ENCODE data around the gene HSPG2. TPM values are rescaled to one million over a fixed set of nuclear protein-coding genes. Genes with fewer than 3 reads are reported as not detected.
A peak's percentile ranks its signal among the peaks of the same experiment; 100 is the strongest.

HSPG2 gene
- total and polyA plus RNA-seq, 5 donors from 2014 or later, result 0.05 to 3.2 (median 0.17) TPM; not detected in 1

DNA sequence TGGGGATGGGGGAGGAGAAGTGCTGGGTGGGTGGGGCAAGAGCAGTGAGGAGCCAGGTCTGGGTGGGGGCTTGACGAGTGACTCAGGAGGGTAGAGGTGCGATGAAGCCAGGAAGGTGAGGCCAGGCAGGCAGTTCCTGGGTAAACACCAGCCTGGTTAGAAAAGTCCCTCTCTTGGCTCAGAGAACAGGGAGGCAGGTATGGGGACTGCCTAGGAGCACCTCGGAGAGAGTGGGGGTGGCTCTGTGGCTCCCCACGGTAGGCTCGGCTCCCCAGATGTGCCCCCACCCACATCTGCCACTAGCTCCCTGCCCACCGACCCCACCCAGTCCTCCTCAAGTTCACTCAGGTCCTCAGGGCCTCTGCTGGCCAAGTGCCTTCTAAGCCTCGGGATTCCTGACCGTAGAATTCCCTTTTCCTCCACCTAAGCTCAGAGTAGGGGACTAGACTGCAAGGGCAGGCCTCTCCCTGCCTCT lies 1.2 kb downstream of the HSPG2 start:
- DNase-seq, result no peak
- no peaks in the 10 kb centered on the region for H3K9me3 ChIP-seq (ENCODE audit: control insufficient read depth in 2 of 2, low read length in 2 of 2)
- H3K27me3 ChIP-seq (ENCODE audit: control insufficient read depth, insufficient read depth, low read length), result peaks cover 2% of the 10 kb centered on the region
- H3K36me3 Mint-ChIP-seq, result peaks cover 4% of the 10 kb centered on the region
- H3K9me3 Mint-ChIP-seq, result no peaks in the 10 kb centered on the region
- no peak overlapping the region for H3K4me3 ChIP-seq (ENCODE audit: low read depth, low read length)
- peaks cover 0 to 23% (median 6%) of the 10 kb centered on the region in 4 donors for H3K4me1 Mint-ChIP-seq
- peaks cover 10% of the 10 kb centered on the region for H3K4me1 ChIP-seq (ENCODE audit: control insufficient read depth, insufficient read depth, low read length, poor library complexity, severe bottlenecking)
- H3K4me3 Mint-ChIP-seq, result peak overlapping the region in 3 of 4 donors; percentile 54 to 78 (median 73)
- no peak for ATAC-seq (ENCODE audit: low read depth in 2 of 2)
- no peak overlapping the region for H3K27ac Mint-ChIP-seq
- H3K36me3 ChIP-seq (ENCODE audit: control insufficient read depth, insufficient read depth, low read length), result no peaks in the 10 kb centered on the region
- peaks cover 35% of the 10 kb centered on the region for H3K27me3 Mint-ChIP-seq
- no peak overlapping the region for H3K27ac ChIP-seq (ENCODE audit: insufficient read depth, low read length, poor library complexity, severe bottlenecking)

DNA sequence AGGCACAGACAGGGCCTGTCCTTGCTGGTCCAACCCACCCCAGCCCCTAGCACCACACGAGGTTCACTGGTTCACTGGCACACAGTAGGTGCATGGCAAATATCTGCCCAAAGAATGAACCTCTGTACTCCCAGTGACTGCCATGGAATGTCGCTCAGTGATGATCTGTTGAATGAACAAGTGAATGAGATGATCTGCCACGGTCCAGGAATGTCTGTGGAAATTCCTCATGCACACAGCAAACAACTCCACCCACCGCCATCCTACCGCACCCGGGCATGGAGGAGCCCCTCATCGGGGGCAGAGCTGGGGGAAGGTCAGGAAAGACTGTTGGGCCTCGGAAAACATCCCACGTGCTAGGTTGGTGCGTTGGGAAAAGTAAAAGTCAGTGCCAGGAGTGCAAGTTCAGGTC lies 1.7 kb downstream of the HSPG2 start:
- Histone ChIP-seq H3K27ac (ENCODE audit: insufficient read depth, low read length, poor library complexity, severe bottlenecking) (no peak overlapping the region), H3K27me3 (ENCODE audit: control insufficient read depth, insufficient read depth, low read length) (peaks cover under 1% of the 10 kb centered on the region), H3K9me3 (ENCODE audit: control insufficient read depth in 2 of 2, low read length in 2 of 2) (no peaks in the 10 kb centered on the region), H3K4me1 (ENCODE audit: control insufficient read depth, insufficient read depth, low read length, poor library complexity, severe bottlenecking) (peaks cover 10% of the 10 kb centered on the region), H3K4me3 (ENCODE audit: low read depth, low read length) (no peak overlapping the region), H3K36me3 (ENCODE audit: control insufficient read depth, insufficient read depth, low read length) (no peaks in the 10 kb centered on the region)
- Mint-ChIP-seq H3K9me3 (no peaks in the 10 kb centered on the region), H3K4me3 (peak overlapping the region in 3 of 4 donors; percentile 72 to 88 (median 78)), H3K4me1 (peaks cover 0 to 23% (median 6%) of the 10 kb centered on the region in 4 donors), H3K27me3 (peaks cover 35% of the 10 kb centered on the region), H3K27ac (peak overlapping the region in 1 of 3 donors; percentile 20), H3K36me3 (peaks cover 4% of the 10 kb centered on the region)
- ATAC-seq (ENCODE audit: low read depth in 2 of 2), result no peak
- DNase-seq, result no peak

DNA sequence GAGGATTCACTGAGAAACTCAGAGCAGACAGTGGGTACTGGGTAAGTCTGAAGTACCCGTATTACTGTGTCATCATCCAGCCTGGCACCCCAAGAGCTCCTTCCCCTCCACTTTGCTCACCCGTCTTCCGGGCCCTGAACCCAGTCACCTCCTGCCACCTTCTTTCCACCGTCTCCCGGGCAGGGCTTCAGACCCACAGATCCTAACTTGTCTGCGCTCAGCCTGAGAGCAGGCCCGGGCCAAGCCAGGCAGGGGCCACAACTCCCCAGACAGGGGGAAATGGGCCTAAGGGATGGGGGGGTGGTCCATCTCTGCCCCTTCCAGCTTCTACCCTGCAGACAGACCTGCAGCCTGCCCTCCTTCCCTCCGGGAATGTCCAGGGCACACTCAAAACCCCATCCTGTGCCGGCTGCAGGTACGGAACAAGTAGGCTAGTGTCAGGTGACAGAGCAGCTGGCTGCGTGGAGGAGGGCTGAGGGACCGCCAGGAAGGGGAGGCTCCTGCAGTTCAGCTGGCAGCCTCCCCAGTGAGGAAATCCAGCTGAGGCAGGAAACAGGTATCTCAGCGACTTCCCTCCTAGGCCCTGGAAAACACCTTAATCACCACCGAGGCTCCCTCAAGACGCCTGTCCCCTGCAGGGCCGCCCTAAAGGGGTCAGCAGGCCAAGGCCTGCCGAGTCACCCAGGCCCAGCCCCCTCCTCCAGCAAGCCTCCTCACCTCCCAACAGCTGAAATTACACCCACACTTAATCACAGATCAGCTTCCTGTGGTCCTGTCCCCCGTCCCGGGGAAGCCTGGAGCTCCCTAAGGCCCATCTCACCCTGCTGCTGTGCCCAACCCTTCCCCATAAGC lies 3.5 kb downstream of the HSPG2 start:
- Mint-ChIP-seq H3K4me1 (peaks cover 0 to 25% (median 6%) of the 10 kb centered on the region in 4 donors), H3K9me3 (no peaks in the 10 kb centered on the region), H3K27me3 (peaks cover 29% of the 10 kb centered on the region), H3K27ac (peak overlapping the region in 1 of 3 donors; percentile 63), H3K4me3 (peak overlapping the region in 1 of 4 donors; percentile 5), H3K36me3 (peaks cover 4% of the 10 kb centered on the region)
- peaks cover 10% of the 10 kb centered on the region for H3K4me1 ChIP-seq (ENCODE audit: control insufficient read depth, insufficient read depth, low read length, poor library complexity, severe bottlenecking)
- no peaks in the 10 kb centered on the region for H3K36me3 ChIP-seq (ENCODE audit: control insufficient read depth, insufficient read depth, low read length)
- no peaks in the 10 kb centered on the region for H3K9me3 ChIP-seq (ENCODE audit: control insufficient read depth in 2 of 2, low read length in 2 of 2)
- H3K27ac ChIP-seq (ENCODE audit: insufficient read depth, low read length, poor library complexity, severe bottlenecking), result no peak overlapping the region
- ATAC-seq (ENCODE audit: low read depth in 2 of 2) (no peak), DNase-seq (peak in 1 of 3 donors; percentile 20)
- no peaks in the 10 kb centered on the region for H3K27me3 ChIP-seq (ENCODE audit: control insufficient read depth, insufficient read depth, low read length)
- H3K4me3 ChIP-seq (ENCODE audit: low read depth, low read length), result no peak overlapping the region

GRCh38 chr1:21932127-21932526 lies 5.0 kb downstream of the HSPG2 start:
- Histone ChIP-seq H3K36me3 (ENCODE audit: control insufficient read depth, insufficient read depth, low read length) (no peaks in the 10 kb centered on the region), H3K9me3 (ENCODE audit: control insufficient read depth in 2 of 2, low read length in 2 of 2) (no peaks in the 10 kb centered on the region), H3K27me3 (ENCODE audit: control insufficient read depth, insufficient read depth, low read length) (no peaks in the 10 kb centered on the region), H3K4me1 (ENCODE audit: control insufficient read depth, insufficient read depth, low read length, poor library complexity, severe bottlenecking) (peaks cover 3% of the 10 kb centered on the region), H3K4me3 (ENCODE audit: low read depth, low read length) (no peak overlapping the region), H3K27ac (ENCODE audit: insufficient read depth, low read length, poor library complexity, severe bottlenecking) (no peak overlapping the region)
- Mint-ChIP-seq H3K4me1 (peaks cover 0 to 16% (median 0%) of the 10 kb centered on the region in 4 donors), H3K4me3 (no peak overlapping the region), H3K9me3 (no peaks in the 10 kb centered on the region), H3K36me3 (no peaks in the 10 kb centered on the region), H3K27me3 (peaks cover 19% of the 10 kb centered on the region), H3K27ac (no peak overlapping the region)
- ATAC-seq (ENCODE audit: low read depth in 2 of 2) (no peak), DNase-seq (no peak)

GRCh38 chr1:21931171-21932093 lies 5.7 kb downstream of the HSPG2 start:
- no peak overlapping the region for H3K27ac Mint-ChIP-seq
- no peaks in the 10 kb centered on the region for H3K9me3 Mint-ChIP-seq
- peaks cover 19% of the 10 kb centered on the region for H3K27me3 Mint-ChIP-seq
- no peak overlapping the region for H3K4me3 Mint-ChIP-seq
- H3K27me3 ChIP-seq (ENCODE audit: control insufficient read depth, insufficient read depth, low read length), result no peaks in the 10 kb centered on the region
- peaks cover 0 to 14% (median 0%) of the 10 kb centered on the region in 4 donors for H3K4me1 Mint-ChIP-seq
- no peaks in the 10 kb centered on the region for H3K36me3 ChIP-seq (ENCODE audit: control insufficient read depth, insufficient read depth, low read length)
- no peaks in the 10 kb centered on the region for H3K4me1 ChIP-seq (ENCODE audit: control insufficient read depth, insufficient read depth, low read length, poor library complexity, severe bottlenecking)
- H3K9me3 ChIP-seq (ENCODE audit: control insufficient read depth in 2 of 2, low read length in 2 of 2), result no peaks in the 10 kb centered on the region
- ATAC-seq (ENCODE audit: low read depth in 2 of 2) (no peak), DNase-seq (no peak)
- no peak overlapping the region for H3K4me3 ChIP-seq (ENCODE audit: low read depth, low read length)
- no peaks in the 10 kb centered on the region for H3K36me3 Mint-ChIP-seq
- no peak overlapping the region for H3K27ac ChIP-seq (ENCODE audit: insufficient read depth, low read length, poor library complexity, severe bottlenecking)

GRCh38 chr1:21930629-21931170 lies 6.4 kb downstream of the HSPG2 start:
- Histone ChIP-seq H3K27ac (ENCODE audit: insufficient read depth, low read length, poor library complexity, severe bottlenecking) (no peak overlapping the region), H3K4me3 (ENCODE audit: low read depth, low read length) (no peak overlapping the region), H3K9me3 (ENCODE audit: control insufficient read depth in 2 of 2, low read length in 2 of 2) (no peaks in the 10 kb centered on the region), H3K27me3 (ENCODE audit: control insufficient read depth, insufficient read depth, low read length) (no peaks in the 10 kb centered on the region), H3K4me1 (ENCODE audit: control insufficient read depth, insufficient read depth, low read length, poor library complexity, severe bottlenecking) (no peaks in the 10 kb centered on the region), H3K36me3 (ENCODE audit: control insufficient read depth, insufficient read depth, low read length) (no peaks in the 10 kb centered on the region)
- no peak for ATAC-seq (ENCODE audit: low read depth in 2 of 2)
- Mint-ChIP-seq H3K36me3 (no peaks in the 10 kb centered on the region), H3K9me3 (peaks cover 0 to 2% (median 0%) of the 10 kb centered on the region in 7 donors), H3K4me1 (peaks cover 0 to 12% (median 3%) of the 10 kb centered on the region in 4 donors), H3K27me3 (peaks cover 19% of the 10 kb centered on the region), H3K4me3 (no peak overlapping the region), H3K27ac (no peak overlapping the region)
- DNase-seq, result no peak

- DNase-seq (no peak), ATAC-seq (ENCODE audit: low read depth in 2 of 2) (no peak)
- no peaks in the 10 kb centered on the region for H3K9me3 ChIP-seq (ENCODE audit: control insufficient read depth in 2 of 2, low read length in 2 of 2)
- H3K36me3 ChIP-seq (ENCODE audit: control insufficient read depth, insufficient read depth, low read length), result no peaks in the 10 kb centered on the region
- no peaks in the 10 kb centered on the region for H3K27me3 ChIP-seq (ENCODE audit: control insufficient read depth, insufficient read depth, low read length)
- H3K4me3 ChIP-seq (ENCODE audit: low read depth, low read length), result no peak overlapping the region
- Mint-ChIP-seq H3K36me3 (no peaks in the 10 kb centered on the region), H3K27ac (no peak overlapping the region), H3K27me3 (peaks cover 13% of the 10 kb centered on the region), H3K9me3 (peaks cover 0 to 2% (median 0%) of the 10 kb centered on the region in 7 donors), H3K4me3 (no peak overlapping the region), H3K4me1 (peaks cover 0 to 10% (median 3%) of the 10 kb centered on the region in 4 donors)
- no peak overlapping the region for H3K27ac ChIP-seq (ENCODE audit: insufficient read depth, low read length, poor library complexity, severe bottlenecking)
- no peaks in the 10 kb centered on the region for H3K4me1 ChIP-seq (ENCODE audit: control insufficient read depth, insufficient read depth, low read length, poor library complexity, severe bottlenecking)
These were observed 7.0 kb downstream of the HSPG2 start for GRCh38 chr1:21930080-21930571.
